HG02588 (cell line): ENCODE results near the gene DHRS4.

Source experiments
- ATAC-seq: cut with Tn5 transposase; IDR thresholded peaks from one replicate; pipeline ENCODE4 v1.9.1; 2021; ENCODE audit warnings: mild to moderate bottlenecking, moderate library complexity; ENCODE audit not compliant: unreplicated experiment

The DHRS4 gene

DNA sequence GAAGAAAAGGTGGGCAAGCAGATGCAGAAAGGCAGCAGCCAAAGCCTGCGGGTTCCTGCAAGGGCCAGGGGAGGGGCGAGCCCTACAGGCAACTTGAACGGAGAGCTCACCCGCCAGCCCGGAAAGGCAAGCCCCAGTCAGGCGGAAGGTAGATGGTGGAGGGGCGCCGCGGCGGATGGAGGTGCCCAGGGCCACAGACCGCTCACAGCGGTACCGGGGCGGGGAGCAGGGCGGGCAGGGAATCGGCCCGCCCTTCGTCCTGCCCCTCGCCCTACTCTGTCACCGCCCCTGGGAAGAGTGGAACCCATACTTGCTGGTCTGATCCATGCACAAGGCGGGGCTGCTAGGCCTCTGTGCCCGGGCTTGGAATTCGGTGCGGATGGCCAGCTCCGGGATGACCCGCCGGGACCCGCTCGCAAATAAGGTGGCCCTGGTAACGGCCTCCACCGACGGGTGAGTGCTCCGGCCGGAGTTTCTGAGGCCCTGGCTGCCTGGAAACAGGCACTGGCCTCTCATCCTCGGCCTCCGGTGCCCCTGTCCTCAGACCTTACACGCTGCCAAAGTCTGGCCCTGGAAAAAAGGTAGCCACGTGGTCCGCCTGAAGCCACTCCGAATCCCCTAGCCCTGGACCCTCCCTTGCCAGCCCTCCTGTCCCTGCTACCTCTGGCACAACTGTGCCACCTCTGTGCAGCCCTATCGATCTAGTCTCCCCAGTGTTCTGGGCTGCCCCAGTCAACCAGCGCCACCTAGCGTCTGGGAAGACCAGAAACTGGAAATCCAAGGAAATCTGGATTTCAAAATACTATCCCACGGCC is at the start of gene DHRS4:
TSS of gene DHRS4 (plus strand) at position 307 of the 815 bp plus-strand sequence. CDS start at position 326, 19 bp downstream.
- ATAC-seq: peak; percentile 78

DNA sequence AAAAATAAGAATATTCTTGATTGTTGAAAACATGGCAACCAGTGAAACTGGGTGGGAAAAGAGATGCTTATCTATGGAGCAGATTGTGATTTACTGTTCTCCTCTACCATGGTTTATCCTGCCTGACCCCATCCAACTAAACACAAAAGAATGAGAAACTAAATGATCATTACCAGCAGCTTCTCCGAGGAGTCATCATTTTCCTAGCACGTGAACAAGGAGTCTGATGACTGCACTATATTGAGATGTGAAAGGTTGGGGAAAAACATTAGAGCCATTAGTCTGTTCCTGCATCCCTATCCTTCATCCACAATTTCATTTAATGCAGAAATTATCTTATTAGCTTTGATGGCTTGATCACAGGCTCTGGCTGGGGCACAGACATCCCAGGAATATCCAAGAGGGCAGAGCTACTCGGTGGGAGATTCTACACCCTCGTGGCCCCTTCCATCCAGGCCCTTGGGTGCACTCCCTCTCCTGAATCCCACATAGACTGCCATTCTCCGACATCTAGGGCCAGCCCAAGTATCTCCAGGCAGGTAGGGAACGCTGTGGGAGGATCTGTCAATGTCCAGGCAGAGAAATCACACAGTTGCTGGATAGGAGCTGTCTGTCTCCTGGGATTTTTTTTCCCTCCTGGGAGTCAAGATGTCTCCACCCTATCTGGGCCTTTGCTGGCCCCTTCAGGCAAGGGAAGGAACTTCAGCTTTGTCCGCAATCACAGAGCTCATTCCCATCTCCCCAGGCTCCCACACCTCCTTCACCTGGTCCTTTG is 43.3 kb upstream of the DHRS4 start:
- no peak for ATAC-seq

DNA sequence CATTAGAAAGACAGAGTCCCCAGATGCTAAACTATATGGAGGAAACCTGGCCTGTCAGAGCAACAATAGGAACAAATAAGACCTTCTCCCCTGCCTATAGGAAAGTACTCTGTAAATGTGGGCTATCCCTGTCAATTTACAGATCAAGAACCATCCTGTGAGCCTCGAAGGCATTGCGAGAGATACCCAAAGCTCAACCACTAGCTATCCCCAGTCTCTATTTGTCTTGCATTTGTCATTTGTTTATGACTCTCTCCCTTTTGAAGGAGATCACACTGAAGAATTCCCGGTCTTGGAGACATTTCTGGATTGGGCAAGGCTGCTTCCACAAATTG is 42.7 kb upstream of the DHRS4 start:
- ATAC-seq: no peak

DNA sequence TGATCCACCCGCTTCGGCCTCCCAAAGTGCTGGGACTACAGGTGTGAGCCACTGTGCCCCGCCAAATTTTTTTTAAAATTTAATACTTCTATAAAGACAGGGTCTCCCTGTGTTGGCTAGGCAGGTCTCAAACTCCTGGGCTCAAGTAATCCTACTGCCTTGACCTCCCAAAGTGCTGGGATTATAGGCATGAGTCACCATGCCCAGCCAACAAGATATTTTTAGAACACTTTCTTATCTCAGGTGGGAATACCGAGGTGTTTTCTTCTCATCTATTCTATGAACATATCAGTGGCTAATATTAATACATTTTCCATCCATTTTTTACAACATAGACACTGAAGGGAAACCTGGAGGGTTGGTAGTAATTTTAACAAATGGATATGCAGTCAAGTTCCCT is 38.0 kb upstream of the DHRS4 start:
- ATAC-seq: no peak

DNA sequence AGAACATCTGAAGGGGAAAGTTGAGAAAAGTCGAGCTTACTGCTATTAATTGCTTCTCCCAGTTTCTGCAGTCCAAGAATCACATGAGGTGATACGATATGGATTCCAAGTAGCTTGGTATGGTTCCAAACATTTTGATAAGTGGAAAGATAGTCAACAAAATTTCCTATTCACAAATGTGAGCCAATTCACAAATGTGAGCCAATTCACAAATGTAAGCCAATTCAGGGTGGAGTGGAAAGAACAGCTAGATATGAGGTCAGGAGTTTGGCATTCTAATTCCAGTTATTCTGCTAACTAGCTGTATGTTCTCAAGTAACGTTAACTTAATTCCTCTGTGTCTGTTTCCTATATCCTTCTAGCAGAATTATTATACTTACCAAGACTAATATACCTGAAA is 37.6 kb upstream of the DHRS4 start:
- no peak for ATAC-seq

DNA sequence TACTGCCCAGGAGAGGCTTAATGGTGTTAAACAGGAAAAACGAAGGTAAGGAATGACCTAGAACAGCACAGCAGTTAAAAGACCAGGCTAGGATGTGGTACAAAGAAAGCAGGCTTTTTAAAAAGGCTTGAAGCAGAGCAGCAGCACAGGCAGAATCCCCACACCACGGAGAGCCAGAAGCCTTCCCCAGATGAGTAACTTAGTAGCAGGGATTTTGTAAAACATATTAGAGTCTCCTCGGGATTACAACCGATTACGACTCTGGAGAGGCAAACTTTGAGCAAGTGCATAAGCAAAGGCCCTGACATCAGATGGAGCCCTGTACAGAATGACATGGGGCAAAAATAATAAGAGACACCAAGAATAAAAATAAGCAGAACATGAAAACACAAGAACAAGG is 37.1 kb upstream of the DHRS4 start:
- no peak for ATAC-seq

DNA sequence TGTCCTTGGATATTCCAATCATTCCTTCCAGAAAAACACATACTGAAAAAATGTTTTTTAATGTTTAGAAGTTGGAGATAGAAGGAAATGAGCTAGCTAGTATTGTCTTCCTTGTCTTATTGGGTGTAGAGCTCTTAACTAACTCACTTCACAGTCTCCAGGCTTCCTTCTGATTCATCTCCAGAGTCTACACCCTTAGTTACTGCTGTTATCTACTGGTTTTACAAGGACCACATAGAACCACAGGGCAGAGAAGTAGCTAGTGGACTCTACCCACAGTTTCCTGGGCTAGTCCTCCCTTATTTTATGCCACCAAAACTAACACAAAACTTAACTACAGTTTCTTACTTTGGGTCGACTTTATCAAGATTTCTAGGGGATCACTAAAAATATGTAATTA is 31.0 kb upstream of the DHRS4 start:
- no peak for ATAC-seq

DNA sequence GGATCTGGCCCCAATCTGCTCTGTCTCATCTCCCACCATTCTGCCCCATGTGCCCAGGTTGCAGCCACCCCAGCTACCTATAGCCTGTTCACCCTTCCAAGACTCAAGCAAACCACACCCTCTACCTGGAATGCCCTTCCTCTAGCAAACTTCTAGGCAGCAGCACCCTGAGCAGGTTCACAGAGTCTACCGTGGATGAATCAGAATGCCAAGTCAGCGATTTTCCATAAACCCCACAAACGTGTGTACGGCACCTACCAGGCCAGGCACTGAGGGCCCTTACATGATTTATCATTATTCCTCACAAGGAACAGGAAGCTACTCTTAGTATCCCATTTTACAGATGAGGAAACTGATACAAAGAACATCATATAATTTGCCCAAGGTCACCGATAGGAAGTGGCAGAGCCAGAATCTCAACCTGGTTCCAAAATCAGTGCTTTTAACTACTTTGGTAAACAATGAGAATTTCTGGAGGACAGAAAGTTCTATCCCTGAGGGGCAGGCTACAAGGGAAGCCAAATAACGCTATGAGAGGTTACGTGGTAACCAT is 28.0 kb upstream of the DHRS4 start:
- ATAC-seq: no peak

DNA sequence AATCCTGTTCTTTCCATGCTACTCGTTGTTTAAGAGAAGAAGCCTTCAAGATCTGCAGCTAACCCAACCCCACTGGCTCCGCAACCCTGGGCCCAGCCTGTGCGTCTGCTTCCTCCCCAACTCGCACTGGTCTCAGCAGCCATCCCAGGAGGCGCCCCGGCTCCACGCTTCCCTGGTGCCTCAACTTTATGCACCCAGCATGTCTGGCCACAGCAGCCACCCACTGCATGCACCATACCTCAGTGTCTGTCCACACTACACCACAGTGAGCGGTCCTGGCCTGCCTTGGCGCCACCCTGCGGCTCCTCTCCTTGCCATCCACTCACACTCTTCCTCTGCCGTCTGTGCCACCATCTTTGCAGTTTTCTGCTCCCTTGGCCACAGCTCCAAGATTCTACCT is 27.0 kb upstream of the DHRS4 start:
- no peak for ATAC-seq

DNA sequence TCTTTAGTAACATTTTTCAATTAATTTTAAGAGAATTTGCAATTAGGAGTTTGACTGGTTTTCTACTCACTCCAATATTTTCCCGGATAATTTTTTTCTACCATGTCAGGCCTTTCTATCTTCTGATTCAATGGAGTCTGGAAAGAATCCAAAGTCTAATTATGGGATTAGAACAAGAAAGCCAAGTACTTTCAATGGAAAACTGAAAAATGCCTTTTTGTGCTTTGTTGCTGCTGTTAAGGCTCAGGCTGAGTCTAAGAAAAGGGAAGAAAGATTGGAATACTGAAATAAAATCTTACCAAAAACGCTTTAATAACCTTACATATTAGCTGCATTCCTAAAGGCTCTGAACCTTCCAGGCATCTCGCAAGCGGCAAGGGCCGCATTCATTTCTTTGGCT is 24.4 kb upstream of the DHRS4 start:
- ATAC-seq: no peak

DNA sequence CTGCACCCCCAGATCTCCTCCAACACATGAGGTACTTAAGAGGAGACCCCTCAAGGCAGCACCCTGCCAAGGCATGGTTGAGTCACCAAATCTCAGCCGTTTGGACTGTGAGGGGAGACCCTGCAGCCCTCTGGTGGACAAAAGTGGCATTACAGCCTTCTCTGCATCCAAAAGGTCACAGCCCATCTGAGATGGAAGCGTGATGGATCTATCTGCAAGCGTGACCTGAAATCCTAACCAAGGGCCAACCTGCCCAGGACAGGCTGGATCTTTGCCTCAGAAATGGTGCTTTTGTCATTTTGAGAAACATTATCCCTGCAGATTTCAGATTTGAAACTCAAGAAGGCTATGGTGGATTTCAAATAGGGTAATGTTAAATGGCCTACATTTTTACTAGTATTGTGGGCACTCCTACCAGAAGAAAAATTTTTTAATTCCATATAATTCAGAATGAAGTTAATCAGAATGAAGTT is 23.7 kb upstream of the DHRS4 start:
- ATAC-seq: no peak

DNA sequence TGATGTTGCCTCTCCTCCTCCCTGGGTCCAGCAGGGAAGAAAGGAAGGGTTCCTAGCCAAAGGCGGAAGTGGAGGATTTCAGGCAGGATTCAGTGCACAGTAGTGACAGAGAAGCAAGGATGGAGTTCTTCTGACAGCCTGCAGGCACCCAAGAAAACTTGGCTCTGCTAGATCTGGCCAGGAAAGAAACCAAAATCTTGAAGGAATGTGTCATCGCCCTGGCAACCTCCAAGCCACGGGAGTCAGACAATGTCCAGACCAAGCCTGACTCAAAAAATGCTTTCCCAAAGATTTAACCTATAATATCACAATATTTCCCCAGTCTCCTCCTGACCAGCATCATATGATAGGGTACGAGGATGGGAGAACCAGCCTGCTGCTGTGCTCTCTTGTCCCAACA is 22.8 kb upstream of the DHRS4 start:
- ATAC-seq: no peak

DNA sequence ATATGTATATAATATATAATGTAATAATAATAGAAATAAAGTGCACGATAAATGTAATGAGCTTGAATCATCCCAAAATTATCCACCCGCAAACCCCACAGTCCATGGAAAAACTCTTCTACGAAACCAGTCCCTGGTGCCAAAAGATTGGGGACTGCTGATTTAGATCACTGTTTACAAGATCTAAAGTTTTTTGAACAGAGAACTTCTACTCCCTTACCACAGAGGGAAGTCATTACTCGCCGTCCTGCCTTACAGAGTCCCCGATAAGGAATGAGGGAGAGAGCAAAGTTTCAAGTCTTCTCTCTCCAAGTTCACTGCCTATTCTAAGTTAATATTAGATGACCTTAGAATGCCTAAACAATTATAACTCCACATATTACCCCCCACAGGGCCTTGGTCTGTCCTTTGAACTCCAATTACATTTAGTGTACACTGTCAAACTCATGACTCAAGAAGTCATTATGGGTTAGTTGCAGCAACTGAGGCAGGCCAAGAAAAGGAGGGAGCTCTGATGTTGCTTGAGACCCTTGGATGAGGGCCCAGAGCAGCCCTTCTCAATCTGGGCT is 21.8 kb upstream of the DHRS4 start:
- ATAC-seq: no peak

DNA sequence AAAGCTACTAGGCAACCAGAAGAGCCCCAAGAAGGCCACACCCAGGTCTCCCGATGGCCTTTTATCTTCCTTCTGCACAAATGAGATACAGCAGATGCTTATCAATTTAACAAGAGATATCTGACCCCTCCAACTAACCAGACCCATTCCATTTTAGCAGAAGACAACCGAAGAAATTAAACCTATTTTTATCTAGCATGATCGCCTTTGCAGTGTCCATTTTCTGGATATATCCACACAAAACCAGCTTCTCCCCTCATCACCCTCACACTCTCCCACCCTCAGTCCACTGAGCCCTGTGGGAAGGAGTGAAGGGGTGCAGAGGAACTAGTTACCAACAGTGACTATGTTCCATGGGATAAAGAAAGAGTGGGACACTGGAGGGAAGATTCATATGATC is 20.9 kb upstream of the DHRS4 start:
- no peak for ATAC-seq

DNA sequence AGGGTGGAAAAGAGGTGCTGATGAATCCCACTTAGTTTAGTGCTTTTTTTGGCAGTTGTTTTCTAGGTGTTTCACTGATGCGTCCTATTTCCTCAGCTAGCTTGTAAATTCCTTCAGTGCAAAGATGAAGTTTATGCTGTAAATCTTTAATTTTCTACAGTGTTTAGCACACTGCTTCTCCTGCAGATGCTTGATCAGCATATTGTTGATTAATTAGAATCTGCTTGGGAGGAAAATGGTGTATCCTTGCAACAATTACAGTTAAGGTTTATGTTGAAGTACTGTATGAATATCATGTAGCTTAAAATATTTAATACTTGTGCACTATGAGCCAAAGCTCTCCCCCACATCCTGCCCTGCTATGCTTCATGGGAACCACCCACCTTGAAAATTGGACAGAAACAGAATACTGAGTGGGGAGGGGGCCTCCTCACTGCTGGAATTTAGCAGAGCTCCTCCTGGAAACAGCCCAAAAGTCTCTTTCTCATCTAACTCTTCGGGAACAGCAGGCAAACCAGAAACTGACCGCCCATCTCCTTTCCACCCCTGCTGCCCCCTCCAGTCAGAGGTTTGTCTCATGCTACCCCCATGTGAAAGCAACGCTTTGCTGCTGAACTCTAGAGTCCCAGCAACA is 20.3 kb upstream of the DHRS4 start:
- ATAC-seq: no peak

DNA sequence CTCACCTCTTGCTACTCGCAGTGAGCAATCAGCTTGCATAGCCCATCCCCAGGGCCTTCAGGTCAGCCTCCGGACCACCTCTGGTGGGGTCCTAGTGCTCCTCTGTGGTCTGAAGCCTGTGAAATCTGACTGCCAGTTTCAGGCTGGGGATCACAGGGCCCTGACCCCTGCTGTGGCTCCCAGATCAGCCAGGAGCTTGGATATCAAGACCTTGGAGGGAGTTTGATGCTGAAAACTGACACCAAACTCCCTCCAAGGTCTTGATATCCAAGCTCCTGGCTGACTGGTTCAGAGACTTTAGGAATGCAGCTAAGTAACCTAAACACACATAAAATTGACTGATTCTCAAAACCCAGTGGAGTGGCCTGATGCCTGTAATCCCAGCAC is 19.8 kb upstream of the DHRS4 start:
- ATAC-seq: no peak

DNA sequence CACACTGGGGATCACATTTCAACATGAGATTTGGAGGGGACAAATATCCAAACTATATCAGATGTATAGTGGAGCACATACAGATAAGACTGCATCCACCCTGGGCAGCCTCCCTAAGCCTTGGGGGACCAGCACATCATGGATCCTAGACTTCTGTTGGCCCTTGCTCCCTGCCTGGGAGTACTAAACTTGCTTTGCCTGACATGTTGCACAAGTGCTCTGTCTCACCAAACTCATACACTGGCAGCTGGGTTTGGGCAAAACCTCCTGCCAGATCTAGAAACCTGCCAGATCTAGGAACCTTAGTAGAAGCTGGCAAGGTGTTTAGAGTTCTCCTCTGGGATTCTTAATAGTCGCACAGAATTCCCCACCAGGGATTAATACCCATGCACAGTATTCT is 18.4 kb upstream of the DHRS4 start:
- no peak for ATAC-seq

DNA sequence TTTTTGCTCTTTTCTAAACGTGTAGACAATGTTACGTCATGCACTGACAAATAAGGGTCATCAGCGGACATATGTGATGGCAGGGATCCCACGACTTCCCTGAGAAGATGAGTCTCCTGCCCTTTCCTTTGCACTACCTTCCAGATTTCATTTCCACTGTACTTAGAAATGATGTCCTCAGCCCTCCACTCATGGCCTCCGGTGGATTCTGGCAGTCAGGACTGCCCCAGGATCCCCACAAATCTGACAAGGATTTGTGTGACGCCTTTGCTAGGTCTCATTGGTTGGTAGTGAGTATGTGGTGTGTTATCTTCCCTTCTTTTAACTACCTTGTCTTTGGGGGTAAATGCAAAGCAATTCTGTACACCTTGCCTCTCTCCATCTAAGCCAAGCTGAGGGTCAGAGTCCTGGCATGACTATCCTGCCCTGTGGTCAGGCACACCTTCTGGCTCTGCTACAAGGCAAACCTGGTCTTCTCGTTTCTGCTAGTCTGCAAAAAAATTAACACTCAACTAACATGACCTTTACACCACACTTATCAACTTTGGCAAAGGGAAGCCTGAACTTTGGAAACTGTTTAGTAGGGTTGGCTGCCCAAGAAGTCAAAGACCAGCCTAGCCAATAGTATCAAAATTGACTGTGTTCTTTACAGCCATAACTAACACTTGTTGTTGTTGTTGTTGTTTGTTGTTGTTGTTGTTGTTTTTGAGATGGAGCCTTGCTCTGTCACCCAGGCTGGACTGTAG is 17.3 kb upstream of the DHRS4 start:
- no peak for ATAC-seq

DNA sequence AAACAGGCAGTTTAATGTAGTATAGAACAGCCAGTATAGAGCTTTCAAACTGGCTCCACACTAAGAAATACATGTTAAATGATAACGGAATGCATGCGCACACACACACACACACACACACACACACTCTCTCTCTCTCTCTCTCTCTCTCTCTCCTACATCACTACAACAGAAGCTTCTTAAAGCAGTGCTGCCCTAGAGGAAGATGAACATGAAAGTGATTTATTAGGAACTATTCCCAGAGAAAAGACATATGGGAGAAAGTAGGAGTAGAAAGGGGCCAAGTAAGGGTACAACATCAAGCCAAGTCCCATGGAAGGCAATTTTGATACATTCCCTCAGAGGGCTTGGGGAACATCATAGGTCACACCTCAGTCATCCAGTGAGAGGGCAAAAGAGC is 16.4 kb upstream of the DHRS4 start:
- ATAC-seq: no peak

DNA sequence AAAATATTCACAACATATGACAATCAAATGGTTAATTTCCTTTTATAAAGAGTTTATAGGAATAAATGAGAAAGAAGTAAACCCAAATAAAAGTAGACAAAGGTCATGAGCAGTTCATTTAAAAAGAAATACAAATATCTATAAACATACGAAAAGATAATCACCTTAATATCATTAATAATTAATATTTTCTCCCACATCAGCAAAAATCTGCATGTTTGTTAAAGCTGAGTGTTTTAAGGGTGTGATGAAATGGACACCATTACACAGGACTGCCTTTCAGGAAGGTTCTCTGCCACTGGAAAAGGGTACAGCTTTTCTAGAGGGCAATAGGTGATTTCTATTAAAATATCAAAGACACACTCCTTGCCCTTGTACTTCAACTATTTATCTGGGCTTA is 14.7 kb upstream of the DHRS4 start:
- ATAC-seq: no peak
